T-cell (primary cell): Measurements from ENCODE around the gene ARHGAP15. TPM values are rescaled to one million over a fixed set of nuclear protein-coding genes. Genes with fewer than 3 reads are reported as not detected.
A peak's percentile ranks its signal among the peaks of the same experiment; 100 is the strongest.

ENCODE experiments used
- ATAC-seq, 4 experiments: fragments of 200-7000 bp in 3 of 4; fragments of 150-1000 bp in 1 of 4; cut with Tn5 transposase; replicated peaks in 1 of 4; 1 replicate in 3 of 4; 2 replicates in 1 of 4; pipeline ENCODE4 v1.10.0; 2021; ENCODE audit warnings: moderate library complexity in 3 of 4, mild to moderate bottlenecking in 2 of 4, moderate number of reproducible peaks in 1 of 4
- CTCF ChIA-PET, 2 donors: fragments of 300-600 bp; sonication (Branson Sonifier 250); formaldehyde crosslinking; loops; one replicate each; lab custom pipeline; 2022; ENCODE audit warnings: antibody characterized with exemption in 2 of 2; lab: Charles Lee
- POLR2A ChIA-PET, 2 donors: fragments of 300-600 bp; sonication (Branson Sonifier 250); formaldehyde crosslinking; loops; one replicate each; lab custom pipeline; 2022; ENCODE audit warnings: antibody characterized with exemption in 2 of 2; lab: Charles Lee
- DNase-seq, 35 experiments: peaks; one replicate each; pipeline versions ENCODE4 v3.0.0 to v3.0.0-alpha.2; 2013 to 2023
- H3K27ac ChIP-seq: one replicate; pipeline ENCODE4 v1.5.1; 2013; ENCODE audit warnings: low read length
- H3K27me3 ChIP-seq, 2 experiments: replicated peaks in 1 of 2; 1 replicate in 1 of 2; 2 replicates in 1 of 2; pipeline versions ENCODE4 v1.6.1 to v1.7.0; 2013; ENCODE audit warnings: low read length in 1 of 2, mixed read lengths in 1 of 2; ENCODE audit not compliant: control insufficient read depth in 2 of 2, insufficient read depth in 2 of 2; ENCODE audit errors: extremely low read depth in 1 of 2
- H3K36me3 ChIP-seq, 2 donors: 1 replicate in 1 of 2; 2 replicates in 1 of 2; pipeline versions ENCODE4 v1.6.1 to v1.7.0; 2013; ENCODE audit warnings: low read length in 1 of 2; ENCODE audit not compliant: control insufficient read depth in 2 of 2, insufficient read depth in 1 of 2; ENCODE audit errors: extremely low read depth in 1 of 2
- H3K4me1 ChIP-seq, 2 experiments: 1 replicate in 1 of 2; 2 replicates in 1 of 2; pipeline versions ENCODE4 v1.6.1 to v1.7.0; 2013; ENCODE audit warnings: low read length in 2 of 2, mixed read lengths in 1 of 2; ENCODE audit not compliant: insufficient read depth in 2 of 2, control insufficient read depth in 1 of 2; ENCODE audit errors: extremely low read depth in 1 of 2
- H3K4me3 ChIP-seq, 2 donors: 1 replicate in 1 of 2; 2 replicates in 1 of 2; pipeline versions ENCODE4 v1.5.1 to v1.7.0; 2013; ENCODE audit warnings: mild to moderate bottlenecking in 2 of 2, low read length in 1 of 2, moderate library complexity in 1 of 2; ENCODE audit not compliant: control insufficient read depth in 1 of 2; ENCODE audit errors: extremely low read depth in 1 of 2
- H3K9me3 ChIP-seq: 2 replicates; pipeline ENCODE4 v1.7.0; 2013
- H3K27ac Mint-ChIP-seq, 2 donors: one replicate each; pipeline ENCODE4 v1.8.0; 2020 to 2021; ENCODE audit warnings: mild to moderate bottlenecking in 2 of 2, mixed read lengths in 2 of 2
- H3K27me3 Mint-ChIP-seq, 2 donors: one replicate each; pipeline ENCODE4 v1.8.0; 2021 to 2022; ENCODE audit warnings: mixed read lengths in 2 of 2
- H3K36me3 Mint-ChIP-seq: one replicate; pipeline ENCODE4 v1.8.0; 2021; ENCODE audit warnings: mixed read lengths
- H3K4me1 Mint-ChIP-seq, 3 donors: one replicate each; pipeline ENCODE4 v1.8.0; 2020 to 2022; ENCODE audit warnings: mixed read lengths in 3 of 3, mild to moderate bottlenecking in 1 of 3
- H3K4me3 Mint-ChIP-seq, 3 donors: one replicate each; pipeline ENCODE4 v1.8.0; 2020 to 2022; ENCODE audit warnings: mild to moderate bottlenecking in 3 of 3, mixed read lengths in 3 of 3, moderate library complexity in 3 of 3
- H3K9me3 Mint-ChIP-seq, 3 donors: one replicate each; pipeline ENCODE4 v1.8.0; 2020 to 2022; ENCODE audit warnings: mixed read lengths in 3 of 3
- WGBS: methylation state at CpG from one replicate; pipeline ENCODE4 v1.1.5; 2013; ENCODE audit warnings: missing lambda C conversion rate; ENCODE audit not compliant: insufficient coverage; 5-methylcytosine and 5-hydroxymethylcytosine counted together
- total RNA-seq, 35 experiments: library from RNA in 6 of 35; stranded (reverse) in 6 of 35; fragments of 120-200 nt in 1 of 35; gene quantifications; one replicate each; pipeline versions ENCODE4 v1.2.1 to v1.2.4 and lab custom pipeline; 2013 to 2026

ARHGAP15 gene
- total RNA-seq, 5 donors from 2014 or later (not counting 1 experiment from before 2014, with no cell fraction given) = 154 to 271 (median 188) TPM

DNA sequence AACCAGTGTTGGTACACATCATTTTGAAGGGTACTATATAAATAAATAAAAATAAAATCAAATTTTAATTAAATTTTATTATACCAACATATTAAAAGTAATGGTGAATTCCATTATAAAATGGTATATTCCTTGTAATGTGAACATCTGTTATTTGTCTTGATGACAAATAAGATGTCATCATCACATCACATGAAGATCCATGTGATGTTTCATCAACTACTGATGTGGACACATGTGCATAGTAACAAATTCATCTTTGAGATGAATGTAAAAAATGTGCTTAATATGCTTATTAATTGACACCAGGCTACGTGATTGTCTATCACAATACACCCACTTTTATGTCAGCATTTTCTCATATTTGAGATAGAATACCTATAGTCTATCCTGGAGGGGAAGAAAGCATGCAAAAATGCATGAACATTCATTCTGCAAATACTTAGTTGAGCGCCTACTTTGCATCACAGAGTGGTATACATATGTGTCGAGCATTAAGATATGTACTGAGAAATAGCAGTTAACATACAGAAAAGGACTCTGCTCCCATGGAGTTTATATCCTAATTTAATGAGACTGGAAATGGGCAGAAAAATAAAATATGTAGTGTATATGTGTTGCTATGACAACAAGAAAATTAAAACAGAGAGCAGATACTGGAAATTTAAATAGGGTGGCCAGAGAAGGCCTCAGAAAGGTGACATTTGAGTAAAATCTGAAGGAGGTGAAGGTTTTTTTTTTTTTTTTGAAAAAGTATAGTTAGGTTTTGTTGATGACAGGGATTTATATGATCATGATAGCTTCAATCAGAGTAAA lies 281.1 kb downstream of the ARHGAP15 start:
- ChIA-PET POLR2A (interaction anchor here in 1 of 2 donors (0.6 kb wide), 1 partner anchor 1757 kb away, joined by 4 read pairs; no protein-coding TSS in a partner anchor), CTCF (interaction anchor here in 1 of 2 donors (0.7 kb wide), 1 partner anchor 248 kb away, joined by 4 read pairs; no protein-coding TSS in a partner anchor)
- no peak overlapping the region for H3K4me3 ChIP-seq
- no peak overlapping the region for H3K27ac ChIP-seq
- DNase-seq (no peak), ATAC-seq (no peak)
- Mint-ChIP-seq H3K27ac (no peak overlapping the region), H3K36me3 (peaks cover 32% of the 10 kb centered on the region), H3K4me1 (peaks cover 27 to 50% (median 47%) of the 10 kb centered on the region in 3 donors), H3K4me3 (no peak overlapping the region), H3K9me3 (no peaks in the 10 kb centered on the region), H3K27me3 (no peaks in the 10 kb centered on the region)
- H3K36me3 ChIP-seq = peaks cover 0 to 2% of the 10 kb centered on the region in 2 donors
- no peaks in the 10 kb centered on the region for H3K4me1 ChIP-seq
- WGBS = no CpG with 5 or more reads among the region's 3 CpGs
- H3K27me3 ChIP-seq = no peaks in the 10 kb centered on the region
- no peaks in the 10 kb centered on the region for H3K9me3 ChIP-seq

DNA sequence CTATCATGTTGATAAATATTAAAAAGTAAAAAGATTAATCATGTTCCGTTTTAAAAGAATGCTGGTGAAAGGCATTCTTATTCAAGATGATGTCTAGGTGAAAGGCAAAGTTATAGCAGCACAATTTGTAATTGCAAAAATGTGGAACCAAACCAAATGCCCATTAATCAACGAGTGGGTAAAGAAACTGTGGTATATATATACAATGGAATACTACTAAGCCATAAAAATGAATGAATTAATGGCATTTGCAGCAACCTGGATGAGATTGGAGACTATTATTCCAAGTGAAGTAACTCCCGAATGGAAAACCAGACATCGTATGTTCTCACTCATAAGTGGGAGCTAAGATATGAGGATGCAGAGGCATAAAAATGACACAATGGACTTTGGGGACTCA lies 286.4 kb downstream of the ARHGAP15 start:
- no peak overlapping the region for H3K27ac Mint-ChIP-seq
- Histone ChIP-seq H3K4me3 (no peak overlapping the region), H3K9me3 (no peaks in the 10 kb centered on the region), H3K36me3 (peaks cover 0 to 11% of the 10 kb centered on the region in 2 donors), H3K4me1 (peaks cover 0 to 2% of the 10 kb centered on the region in 2 experiments), H3K27ac (no peak overlapping the region), H3K27me3 (no peaks in the 10 kb centered on the region)
- peaks cover 32 to 59% (median 53%) of the 10 kb centered on the region in 3 donors for H3K4me1 Mint-ChIP-seq
- H3K9me3 Mint-ChIP-seq = no peaks in the 10 kb centered on the region
- ChIA-PET POLR2A (interaction anchor here in 1 of 2 donors (0.7 kb wide), 1 partner anchor 142 kb away, joined by 3 read pairs; no protein-coding TSS in a partner anchor), CTCF (no interaction called here)
- ATAC-seq = no peak
- WGBS = 100% methylated on average over 2 of the region's 4 CpGs
- DNase-seq = no peak
- no peaks in the 10 kb centered on the region for H3K27me3 Mint-ChIP-seq
- peaks cover 35% of the 10 kb centered on the region for H3K36me3 Mint-ChIP-seq
- no peak overlapping the region for H3K4me3 Mint-ChIP-seq

DNA sequence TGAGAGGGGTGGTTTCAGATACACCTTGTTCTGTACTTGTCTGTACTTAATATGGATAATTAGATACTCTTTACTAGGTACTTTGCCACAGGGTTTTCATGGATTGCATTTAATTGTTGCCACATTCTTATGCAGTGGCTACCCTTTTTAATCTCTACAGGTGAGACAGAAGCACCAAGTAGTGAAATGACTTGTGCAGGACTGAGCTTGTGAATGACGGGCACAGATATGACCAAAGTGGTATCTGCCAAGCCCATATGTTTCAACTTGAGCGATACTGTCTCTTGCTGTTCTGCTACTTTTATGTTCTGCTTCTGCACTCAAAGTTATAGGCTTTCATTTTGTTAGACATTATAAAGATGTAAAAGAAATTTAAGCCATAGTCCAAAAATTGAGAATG lies 288.2 kb downstream of the ARHGAP15 start:
- H3K4me3 Mint-ChIP-seq = no peak overlapping the region
- peaks cover 0 to 2% (median 0%) of the 10 kb centered on the region in 3 donors for H3K9me3 Mint-ChIP-seq
- DNase-seq (no peak), ATAC-seq (no peak)
- Histone ChIP-seq H3K4me1 (peaks cover 0 to 2% of the 10 kb centered on the region in 2 experiments), H3K4me3 (no peak overlapping the region), H3K27me3 (no peaks in the 10 kb centered on the region), H3K36me3 (peaks cover 0 to 11% of the 10 kb centered on the region in 2 donors), H3K9me3 (no peaks in the 10 kb centered on the region), H3K27ac (no peak overlapping the region)
- POLR2A ChIA-PET = interaction anchor here (0.5 to 0.6 kb wide), 2 partner anchors 8 to 33 kb away, joined by 3 to 7 read pairs; no protein-coding TSS in a partner anchor
- no peaks in the 10 kb centered on the region for H3K27me3 Mint-ChIP-seq
- CTCF ChIA-PET = no interaction called here
- peaks cover 48 to 67% (median 65%) of the 10 kb centered on the region in 3 donors for H3K4me1 Mint-ChIP-seq
- WGBS = no CpG with 5 or more reads among the region's 2 CpGs
- peaks cover 41% of the 10 kb centered on the region for H3K36me3 Mint-ChIP-seq
- peak overlapping the region; percentile 17 to 50 for H3K27ac Mint-ChIP-seq

DNA sequence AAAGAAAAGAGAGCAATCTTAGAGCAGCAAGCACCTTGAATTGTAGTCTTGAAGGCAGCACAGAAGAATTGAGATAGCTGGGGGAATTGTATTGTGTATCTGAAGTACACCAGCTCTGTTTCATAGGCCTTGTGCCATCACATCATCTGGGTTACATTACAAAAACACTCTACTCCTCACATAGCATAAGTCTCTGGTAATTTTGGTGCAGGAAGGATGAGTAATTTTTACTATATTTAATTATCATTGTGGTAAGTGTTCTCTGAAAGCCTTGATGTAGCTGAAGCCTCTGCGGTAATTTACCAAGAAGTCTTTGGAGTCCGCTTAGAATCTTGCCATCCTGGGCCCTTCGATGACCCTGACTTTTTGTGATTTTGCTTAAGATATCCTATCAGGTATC lies 291.1 kb downstream of the ARHGAP15 start:
- H3K4me3 Mint-ChIP-seq = no peak overlapping the region
- H3K9me3 ChIP-seq = no peaks in the 10 kb centered on the region
- no peaks in the 10 kb centered on the region for H3K27me3 ChIP-seq
- 54% methylated on average over 3 of the region's 3 CpGs for WGBS
- ATAC-seq (peak in 1 of 4 experiments; percentile 30), DNase-seq (no peak)
- ChIA-PET CTCF (no interaction called here), POLR2A (no interaction called here)
- H3K27ac Mint-ChIP-seq = peak overlapping the region in 1 of 2 donors; percentile 17
- H3K4me1 Mint-ChIP-seq = peaks cover 71 to 73% (median 73%) of the 10 kb centered on the region in 3 donors
- H3K4me3 ChIP-seq = no peak overlapping the region
- no peaks in the 10 kb centered on the region for H3K27me3 Mint-ChIP-seq
- peaks cover 0 to 9% of the 10 kb centered on the region in 2 donors for H3K36me3 ChIP-seq
- H3K9me3 Mint-ChIP-seq = peaks cover 0 to 5% (median 0%) of the 10 kb centered on the region in 3 donors
- H3K27ac ChIP-seq = no peak overlapping the region
- peaks cover 2 to 5% of the 10 kb centered on the region in 2 experiments for H3K4me1 ChIP-seq
- H3K36me3 Mint-ChIP-seq = peaks cover 43% of the 10 kb centered on the region

DNA sequence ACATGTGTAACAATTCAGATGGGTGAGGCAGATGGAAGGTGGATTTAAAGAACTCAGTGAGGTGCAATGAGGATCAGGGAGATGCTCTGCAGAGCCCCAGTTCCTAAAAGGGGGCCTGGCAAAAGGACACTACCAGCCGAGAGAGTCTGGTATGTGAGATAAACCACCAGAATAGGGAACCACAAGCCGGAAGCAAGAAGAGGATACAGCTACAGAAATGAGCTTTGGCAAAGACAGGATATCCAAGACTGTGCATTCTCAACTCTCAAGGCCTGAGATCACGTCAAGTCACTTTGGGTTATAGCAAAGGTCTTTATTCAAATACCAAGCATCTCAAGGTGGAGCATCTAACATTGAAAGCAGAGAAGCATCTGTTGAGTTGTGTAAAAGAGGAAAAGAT lies 293.5 kb downstream of the ARHGAP15 start:
- peaks cover 34% of the 10 kb centered on the region for H3K36me3 Mint-ChIP-seq
- CTCF ChIA-PET = interaction anchor here in 1 of 2 donors (0.5 kb wide), 1 partner anchor 1752 kb away, joined by 3 read pairs; no protein-coding TSS in a partner anchor
- H3K9me3 ChIP-seq = no peaks in the 10 kb centered on the region
- peaks cover 73 to 80% (median 75%) of the 10 kb centered on the region in 3 donors for H3K4me1 Mint-ChIP-seq
- H3K9me3 Mint-ChIP-seq = peaks cover 0 to 5% (median 0%) of the 10 kb centered on the region in 3 donors
- H3K27ac Mint-ChIP-seq = peak overlapping the region in 1 of 2 donors; percentile 6
- H3K4me1 ChIP-seq = peaks cover 2 to 8% of the 10 kb centered on the region in 2 experiments
- POLR2A ChIA-PET = interaction anchor here (0.6 kb wide), 3 partner anchors 9 to 72 kb away, joined by 3 to 4 read pairs (median 4); no protein-coding TSS in a partner anchor
- whole genome bisulfite sequencing = 57% methylated on average over 1 of the region's 3 CpGs
- no peak overlapping the region for H3K4me3 ChIP-seq
- peaks cover 0 to 5% of the 10 kb centered on the region in 2 donors for H3K36me3 ChIP-seq
- DNase-seq = peak in 14 of 35 experiments; percentile 0 to 25 (median 2)
- H3K4me3 Mint-ChIP-seq = no peak overlapping the region
- ATAC-seq = peak; percentile 50 to 74 (median 64)
- H3K27ac ChIP-seq = no peak overlapping the region
- no peaks in the 10 kb centered on the region for H3K27me3 ChIP-seq
- no peaks in the 10 kb centered on the region for H3K27me3 Mint-ChIP-seq

DNA sequence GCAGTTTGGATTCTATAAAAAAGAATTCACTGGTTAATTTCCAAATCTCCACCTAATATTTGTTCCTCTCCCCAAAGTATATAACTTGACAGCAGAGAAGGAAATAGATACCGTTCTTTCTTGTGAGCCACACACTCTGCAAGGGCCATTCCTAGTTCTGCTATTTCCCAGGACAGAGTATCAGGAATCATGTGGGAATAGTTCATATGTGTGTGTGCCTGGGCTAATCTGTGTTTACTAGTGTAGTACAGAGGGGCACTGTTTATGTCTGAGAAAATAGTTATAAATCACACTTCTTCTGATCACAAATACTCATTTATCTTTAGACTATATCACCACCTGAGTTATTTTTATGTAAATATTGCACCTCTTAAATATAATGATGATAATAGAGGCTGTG lies 296.7 kb downstream of the ARHGAP15 start:
- no peak overlapping the region for H3K27ac ChIP-seq
- no peak overlapping the region for H3K4me3 ChIP-seq
- ChIA-PET POLR2A (interaction anchor here in 1 of 2 donors (0.6 kb wide), 1 partner anchor 18 kb away, joined by 3 read pairs; no protein-coding TSS in a partner anchor), CTCF (no interaction called here)
- ATAC-seq (no peak), DNase-seq (no peak)
- Mint-ChIP-seq H3K9me3 (peaks cover 0 to 5% (median 0%) of the 10 kb centered on the region in 3 donors), H3K4me3 (no peak overlapping the region), H3K27me3 (no peaks in the 10 kb centered on the region), H3K27ac (peak overlapping the region in 1 of 2 donors; percentile 0), H3K36me3 (peaks cover 35% of the 10 kb centered on the region), H3K4me1 (peaks cover 83 to 90% (median 84%) of the 10 kb centered on the region in 3 donors)
- H3K27me3 ChIP-seq = no peaks in the 10 kb centered on the region
- peaks cover 2 to 11% of the 10 kb centered on the region in 2 experiments for H3K4me1 ChIP-seq
- WGBS = no CpG with 5 or more reads among the region's 1 CpG
- H3K9me3 ChIP-seq = no peaks in the 10 kb centered on the region
- peaks cover 0 to 5% of the 10 kb centered on the region in 2 donors for H3K36me3 ChIP-seq
